OCI-LY3 (cell line): Measurements from ENCODE around the gene ZNF106.

Experiments
- H2AFZ ChIP-seq: fragments of 200-600, 300-600 bp; shearing (Covaris generic); 2 replicates; pipeline ENCODE4 v1.6.0; 2014; ENCODE audit warnings: antibody characterized with exemption, low read depth, low read length
- H3K27ac ChIP-seq: fragments of 200-600, 300-600 bp; sonication (generic); 2 replicates; pipeline ENCODE4 v1.5.1; 2014; ENCODE audit warnings: mild to moderate bottlenecking, low read length, moderate library complexity, mixed read lengths
- H3K27me3 ChIP-seq: fragments of 200-600, 300-600 bp; sonication (generic); 2 replicates; pipeline ENCODE4 v1.6.1; 2014; ENCODE audit warnings: low read depth, low read length, mixed read lengths
- H3K36me3 ChIP-seq: fragments of 200-600, 300-600 bp; sonication (generic); replicated peaks from 2 replicates; pipeline ENCODE3; 2014; ENCODE audit warnings: low read depth, low read length, mixed read lengths
- H3K4me1 ChIP-seq: fragments of 300-600, 200-600 bp; sonication (generic); 2 replicates; pipeline ENCODE4 v1.6.1; 2014; ENCODE audit warnings: low read length, mixed read lengths
- H3K4me2 ChIP-seq: fragments of 200-600, 300-600 bp; sonication (generic); 2 replicates; pipeline ENCODE4 v1.6.1; 2014; ENCODE audit warnings: low read length, mixed read lengths
- H3K4me3 ChIP-seq: fragments of 300-600, 200-600 bp; sonication (generic); 2 replicates; pipeline ENCODE4 v1.5.1; 2014; ENCODE audit warnings: antibody characterized with exemption, mild to moderate bottlenecking, low read length, moderate library complexity
- H3K79me2 ChIP-seq: fragments of 300-600, 200-600 bp; shearing (Covaris generic); 2 replicates; pipeline ENCODE4 v1.6.1; 2014; ENCODE audit warnings: mild to moderate bottlenecking, low read length, mixed read lengths
- H3K9ac ChIP-seq: fragments of 300-600, 200-600 bp; shearing (Covaris generic); 2 replicates; pipeline ENCODE4 v1.6.0; 2014; ENCODE audit warnings: mild to moderate bottlenecking, low read length, moderate library complexity
- H3K9me3 ChIP-seq: fragments of 200-600, 300-600 bp; shearing (Covaris generic); 2 replicates; pipeline ENCODE4 v1.6.1; 2014; ENCODE audit warnings: low read length, mixed read lengths; ENCODE audit not compliant: insufficient read depth
- H4K20me1 ChIP-seq: fragments of 200-600, 300-600 bp; sonication (generic); 2 replicates; pipeline ENCODE4 v1.6.1; 2016; ENCODE audit warnings: low read length, mixed read lengths; ENCODE audit not compliant: insufficient read depth
- CTCF ChIP-seq: fragments of 200-600, 300-600 bp; sonication (generic); IDR thresholded peaks from 2 replicates; pipeline ENCODE4 v1.5.1; 2014; ENCODE audit warnings: antibody characterized with exemption, low read length, low read depth
- EZH2phosphoT487 ChIP-seq: fragments of 200-600 bp; shearing (Covaris generic); IDR thresholded peaks from 2 replicates; pipeline ENCODE4 v1.6.1; 2018; ENCODE audit warnings: antibody characterized with exemption, mixed run types, low read depth

ZNF106 gene

DNA sequence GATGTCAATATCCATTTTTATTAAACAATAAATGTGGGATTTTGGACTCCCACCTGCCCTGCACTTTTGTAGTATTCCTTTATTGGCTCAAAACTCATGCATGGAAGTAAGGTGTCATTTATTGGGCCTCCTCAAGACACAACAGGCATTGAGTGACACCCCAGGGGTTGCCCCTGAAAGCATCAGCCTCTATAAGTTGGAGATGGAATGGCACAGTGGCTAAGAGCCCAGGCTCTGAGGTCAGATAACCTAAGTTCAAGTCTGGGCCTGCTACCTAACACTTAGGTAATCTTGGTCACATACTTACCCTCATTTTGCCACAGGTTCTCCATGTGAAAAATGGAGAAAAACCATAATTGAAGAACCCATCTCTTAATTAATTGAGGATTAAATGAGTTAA is 127.0 kb downstream of the ZNF106 start:
- no peaks in the 10 kb centered on the region for H3K36me3 ChIP-seq
- no peak overlapping the region for H3K4me3 ChIP-seq
- H3K79me2 ChIP-seq = no peaks in the 10 kb centered on the region
- no peaks in the 10 kb centered on the region for H4K20me1 ChIP-seq
- H3K4me2 ChIP-seq = no peak overlapping the region
- no peak overlapping the region for H3K9ac ChIP-seq
- no peaks in the 10 kb centered on the region for H3K27me3 ChIP-seq
- H3K27ac ChIP-seq = no peak overlapping the region
- no peaks in the 10 kb centered on the region for H3K4me1 ChIP-seq
- no peaks in the 10 kb centered on the region for H3K9me3 ChIP-seq
- TF ChIP-seq CTCF (no peak), EZH2phosphoT487 (no peak)
- H2AFZ ChIP-seq = no peak overlapping the region

GRCh38 chr15:42363487-42363886 is 127.5 kb downstream of the ZNF106 start:
- Histone ChIP-seq H2AFZ (no peak overlapping the region), H3K27me3 (no peaks in the 10 kb centered on the region), H3K4me3 (no peak overlapping the region), H3K9me3 (no peaks in the 10 kb centered on the region), H3K4me1 (no peaks in the 10 kb centered on the region), H3K36me3 (no peaks in the 10 kb centered on the region), H3K4me2 (no peak overlapping the region), H3K27ac (no peak overlapping the region), H4K20me1 (no peaks in the 10 kb centered on the region), H3K9ac (no peak overlapping the region), H3K79me2 (no peaks in the 10 kb centered on the region)
- TF ChIP-seq CTCF (no peak), EZH2phosphoT487 (no peak)
